Measurements from ENCODE around the gene CCNG1.
"Not testable (repeated sequence)": the region's sequence is repeated elsewhere in the genome, so short reads cannot be mapped to it uniquely, and the experiment has no call there.

Gene CCNG1

DNA sequence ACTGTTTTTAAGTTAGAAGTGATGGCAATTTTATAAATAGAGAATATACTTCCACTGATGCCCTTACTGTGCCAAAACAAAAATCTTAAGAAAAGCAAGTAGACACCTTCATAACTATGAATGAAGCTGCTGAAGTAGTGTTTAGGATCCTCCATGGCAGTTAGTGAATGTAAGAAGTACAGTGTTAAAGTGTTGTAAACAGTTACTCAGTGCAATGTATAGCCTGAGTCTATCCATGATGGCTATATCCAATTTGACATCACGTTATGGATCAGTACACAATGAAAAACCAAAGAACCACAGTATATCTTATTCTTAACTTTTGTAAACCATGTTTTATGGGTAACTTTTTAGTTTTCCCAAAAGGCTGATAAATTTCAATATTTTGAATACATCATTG is 7.1 kb downstream of the CCNG1 start:
- DNase-seq (ENCODE audit: low spot score) = no peak

DNA sequence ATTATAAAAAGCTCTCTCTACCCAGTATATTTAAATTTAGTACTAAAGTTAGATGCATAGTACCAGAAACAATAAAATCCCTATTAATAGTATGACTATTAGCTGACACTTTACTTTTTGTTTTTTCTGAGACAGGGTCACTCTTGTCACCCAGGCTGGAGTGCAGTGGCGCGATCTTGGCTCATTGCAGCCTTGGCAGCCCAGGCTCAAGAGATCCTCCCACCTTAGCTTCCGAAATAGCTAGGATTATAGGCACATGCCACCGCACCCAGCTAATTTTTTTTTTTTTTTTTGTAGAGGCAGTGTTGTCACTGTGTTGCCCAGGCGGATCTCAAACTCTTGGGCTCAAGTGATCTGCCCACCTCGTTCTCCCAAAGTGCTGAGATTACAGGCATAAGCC is 8.0 kb downstream of the CCNG1 start:
- DNase-seq (ENCODE audit: low spot score) = no peak

DNA sequence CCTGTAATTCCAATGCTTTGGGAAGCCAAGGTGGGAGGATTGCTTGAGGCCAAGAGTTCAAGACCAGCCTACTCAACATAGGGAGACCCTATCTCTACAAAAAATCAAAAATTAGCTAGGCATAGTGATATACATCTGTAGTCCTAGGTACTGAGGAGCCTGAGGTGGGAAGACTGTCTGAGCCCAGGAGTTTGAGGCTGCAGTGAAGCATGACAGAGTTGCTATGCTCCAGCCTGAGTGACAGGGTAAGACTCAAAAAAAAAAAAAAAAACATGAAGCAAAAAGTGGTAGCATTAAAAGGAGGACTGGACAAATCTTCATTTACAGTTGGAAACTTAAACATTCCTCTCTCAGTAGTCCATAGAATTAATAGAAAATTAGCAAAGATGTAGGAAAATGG is 9.8 kb downstream of the CCNG1 start:
- no peak for DNase-seq (ENCODE audit: low spot score)

DNA sequence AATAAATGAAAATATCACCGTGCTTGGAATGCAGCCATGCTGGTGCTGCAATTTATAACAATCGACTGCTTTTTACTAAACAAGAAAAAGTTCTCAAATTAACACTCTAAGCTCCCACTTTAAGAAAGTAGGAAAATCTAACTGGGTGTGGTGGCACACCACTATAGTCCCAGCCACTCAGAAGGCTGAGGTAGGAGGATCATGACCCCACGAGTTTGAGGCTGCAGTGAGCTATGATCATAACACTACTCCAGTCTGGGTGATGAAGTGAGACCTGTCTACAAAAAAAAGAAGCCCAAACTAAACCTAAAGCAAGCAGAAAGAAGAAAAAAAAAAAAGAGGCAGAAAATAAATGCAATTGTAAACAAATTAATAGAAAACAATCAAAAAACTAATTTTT is 10.5 kb downstream of the CCNG1 start:
- no peak for DNase-seq (ENCODE audit: low spot score)

DNA sequence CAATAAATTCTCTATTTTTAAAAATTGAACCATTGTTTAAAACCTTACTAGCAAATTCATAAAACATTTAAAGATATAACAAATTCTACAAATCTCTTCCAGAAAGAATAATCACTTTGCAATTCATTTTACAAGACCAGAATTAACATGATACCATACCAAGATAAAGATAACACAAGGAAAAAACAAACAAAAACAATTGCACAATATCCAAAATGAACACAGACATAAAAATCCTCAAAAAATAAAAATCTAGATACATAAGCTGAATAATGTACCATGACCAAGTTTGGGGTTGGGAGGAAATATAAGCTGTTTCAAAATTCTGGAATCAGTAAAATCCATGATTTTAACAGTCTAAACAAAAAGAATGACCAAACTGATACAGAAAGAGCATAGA is 11.1 kb downstream of the CCNG1 start:
- no peak for DNase-seq (ENCODE audit: low spot score)

DNA sequence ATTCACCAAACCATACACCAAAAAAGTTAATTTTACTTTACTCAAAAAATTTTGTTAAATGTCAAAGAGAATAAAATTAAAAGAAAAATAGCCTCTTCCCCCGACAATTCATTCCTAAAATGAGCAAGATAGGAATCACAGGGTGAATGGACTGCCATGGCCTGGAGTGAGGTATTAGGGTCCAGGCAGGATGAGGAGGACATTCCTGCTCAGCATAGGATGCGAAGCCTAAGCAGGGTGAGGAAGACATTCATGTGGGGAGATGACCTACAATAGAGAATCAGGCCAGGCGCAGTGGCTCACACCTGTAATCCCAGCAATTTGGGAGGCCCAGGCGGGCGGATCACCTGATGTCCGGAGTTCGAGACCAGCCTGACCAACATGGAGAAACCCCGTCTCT is 14.1 kb downstream of the CCNG1 start:
- DNase-seq (ENCODE audit: low spot score) = no peak

DNA sequence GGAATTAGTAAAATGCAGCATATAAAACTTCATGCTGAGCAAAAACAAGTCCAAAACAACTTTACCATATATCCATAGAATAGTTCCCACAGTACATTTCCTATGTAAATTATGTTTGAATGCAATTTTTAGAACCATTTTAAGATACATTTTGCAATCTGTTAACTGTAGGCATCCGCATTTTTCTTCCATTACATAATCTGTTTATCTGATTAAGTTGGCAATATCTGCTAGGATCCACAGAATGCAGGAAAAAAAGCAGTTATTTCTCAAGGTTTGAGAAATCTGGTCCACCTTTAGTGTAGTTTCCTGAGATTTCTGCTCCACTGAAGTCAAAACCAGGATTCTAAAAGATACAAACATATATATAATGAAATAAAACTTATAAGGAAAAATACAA is 16.3 kb downstream of the CCNG1 start:
- DNase-seq (ENCODE audit: low spot score) = no peak

DNA sequence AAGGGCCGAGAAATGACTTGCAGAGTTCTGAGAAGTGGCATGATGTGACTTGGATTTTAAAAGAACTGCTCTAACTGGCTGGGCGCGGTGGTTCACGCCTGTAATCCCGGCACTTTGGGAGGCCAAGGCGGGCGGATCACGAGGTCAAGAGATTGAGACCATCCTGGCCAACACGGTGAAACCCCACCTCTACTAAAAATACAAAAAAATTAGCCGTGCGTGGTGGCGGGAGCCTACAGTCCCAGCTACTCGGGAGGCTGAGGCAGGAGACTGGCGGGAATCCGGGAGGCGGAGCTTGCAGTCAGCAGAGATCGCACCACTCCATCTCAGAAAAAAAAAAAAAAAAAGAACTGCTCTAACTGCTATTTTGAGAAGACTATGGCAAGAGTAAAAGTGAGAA is 18.0 kb downstream of the CCNG1 start:
- DNase-seq (ENCODE audit: low spot score) = not testable (repeated sequence)

DNA sequence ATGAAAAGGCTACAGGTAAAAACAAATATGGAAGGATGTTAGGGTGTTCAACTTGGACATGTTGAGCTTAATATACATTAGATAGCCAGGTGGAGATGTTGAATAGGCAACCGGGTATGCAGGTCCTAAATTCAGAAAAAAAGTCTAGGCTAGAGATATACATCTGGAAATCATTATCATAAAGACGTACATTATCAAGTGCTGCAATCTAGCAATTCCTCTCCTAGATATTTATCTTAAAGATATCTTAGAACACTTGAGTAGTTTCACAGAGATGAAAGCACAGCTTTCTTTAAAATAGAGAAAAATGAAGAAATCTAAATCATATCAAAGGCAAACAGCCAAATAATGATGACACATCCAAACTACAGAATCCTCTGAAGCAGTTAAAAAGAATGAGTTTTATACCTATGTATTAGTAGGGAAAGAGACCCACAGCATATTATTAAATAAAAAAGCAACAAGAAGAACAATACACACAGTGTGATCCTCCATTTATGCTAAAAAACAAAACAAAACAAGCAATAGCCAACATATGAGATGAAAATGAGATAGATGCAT is 18.7 kb downstream of the CCNG1 start:
- DNase-seq (ENCODE audit: low spot score) = no peak

DNA sequence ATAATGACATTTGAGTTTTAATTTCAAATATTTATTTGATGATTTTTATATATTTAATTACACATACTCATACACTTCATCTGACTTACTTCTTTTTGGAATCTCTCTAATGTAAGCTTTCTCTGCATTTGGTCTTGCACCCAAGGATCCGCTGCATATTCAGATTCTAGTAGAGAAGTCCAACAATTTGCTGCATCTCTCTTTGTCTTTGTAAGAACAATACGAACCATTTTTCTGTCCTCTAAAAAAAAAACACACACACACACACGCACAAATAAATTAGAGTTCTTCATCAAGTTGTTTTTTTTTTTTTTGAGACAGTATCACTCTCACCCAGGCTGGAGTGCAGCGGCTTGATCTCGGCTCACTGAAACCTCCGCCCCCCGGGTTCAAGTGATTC is 19.4 kb downstream of the CCNG1 start:
- no peak for DNase-seq (ENCODE audit: low spot score)

DNA sequence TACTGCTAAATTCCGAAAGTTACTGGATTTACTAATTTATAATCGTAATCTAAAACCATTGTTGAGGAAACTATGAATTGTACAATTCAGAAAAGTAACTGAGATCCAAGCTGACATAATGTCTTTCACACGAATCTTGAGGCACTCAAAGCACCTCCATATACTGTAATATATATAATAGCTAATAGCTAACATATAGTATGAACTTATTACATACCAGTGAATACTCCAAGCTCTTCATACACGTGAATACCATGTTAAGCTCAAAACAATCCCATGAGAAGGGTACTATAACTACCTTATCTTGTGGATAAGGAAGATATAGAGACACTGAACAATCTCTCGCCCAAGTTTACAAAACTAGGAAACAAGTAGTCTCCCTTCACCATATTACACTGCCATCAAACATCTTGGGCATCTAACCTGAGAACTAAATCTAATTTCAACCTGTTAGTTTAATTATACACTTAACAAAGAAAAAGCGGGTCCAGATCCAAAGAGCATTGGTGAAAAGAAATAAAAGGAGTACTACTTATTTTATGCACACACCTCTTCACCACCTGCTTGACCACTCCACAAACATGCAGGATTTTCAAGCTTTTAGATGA is 21.5 kb downstream of the CCNG1 start:
- DNase-seq (ENCODE audit: low spot score) = no peak

DNA sequence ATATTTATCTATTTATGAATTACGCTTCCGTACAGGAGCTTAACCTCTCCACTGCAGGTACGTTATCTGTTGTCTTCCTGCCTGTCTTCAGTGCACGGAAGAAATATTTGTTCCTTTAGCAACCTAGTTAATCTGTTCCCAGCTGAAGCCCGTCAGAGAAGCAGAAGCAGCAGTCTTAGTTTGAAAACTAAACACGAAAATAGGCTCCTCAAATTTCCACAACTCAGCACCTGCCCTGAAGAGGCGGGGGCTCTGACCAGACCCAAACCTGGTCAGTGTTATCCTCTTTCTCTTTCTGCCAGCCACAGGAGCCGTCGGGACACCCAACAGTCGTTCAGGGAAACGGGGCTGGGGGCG is 22.0 kb downstream of the CCNG1 start:
- no peak for DNase-seq (ENCODE audit: low spot score)

DNA sequence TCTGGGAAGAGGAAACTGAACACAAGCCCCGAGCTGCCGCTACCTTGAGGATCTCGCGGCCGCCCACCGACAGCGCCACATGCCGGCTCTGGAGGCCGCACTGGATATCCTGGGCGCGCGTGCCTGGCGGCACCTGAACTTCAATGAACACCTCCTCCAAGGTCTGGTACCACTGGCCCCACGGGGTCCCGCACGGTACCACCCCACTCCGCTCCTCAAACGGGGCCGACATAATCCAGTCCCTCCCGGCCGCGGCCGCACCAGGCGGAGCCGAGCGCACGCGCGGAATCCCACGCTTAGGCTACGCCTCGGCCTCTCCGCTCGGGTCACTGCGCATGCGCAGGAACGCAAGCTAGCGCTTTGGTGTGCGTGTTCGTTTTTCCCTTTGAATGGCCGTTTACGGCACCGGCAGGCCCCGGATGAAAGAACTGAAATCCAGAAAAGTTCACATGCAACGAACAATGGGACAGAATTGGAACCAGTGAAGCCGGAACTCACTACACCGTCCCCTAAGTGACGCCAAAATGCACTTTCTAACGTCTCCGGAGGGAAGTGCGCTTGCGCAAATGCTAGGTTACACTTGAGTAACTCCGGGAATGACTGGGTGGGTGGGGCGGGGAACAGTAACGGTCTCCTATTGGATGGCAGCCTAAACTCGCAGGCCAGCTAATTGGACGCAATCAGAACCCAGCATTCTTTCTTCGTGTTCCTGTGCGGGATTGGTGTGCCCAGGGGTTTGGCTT is 22.6 kb downstream of the CCNG1 start, which contains the start of gene NUDCD2:
Gene NUDCD2, minus strand, starts transcription at position 284 of the 743 bp plus-strand sequence. Its CDS starts 52 bp downstream, at position 232.
- DNase-seq (ENCODE audit: low spot score) = peak; percentile 99

DNA sequence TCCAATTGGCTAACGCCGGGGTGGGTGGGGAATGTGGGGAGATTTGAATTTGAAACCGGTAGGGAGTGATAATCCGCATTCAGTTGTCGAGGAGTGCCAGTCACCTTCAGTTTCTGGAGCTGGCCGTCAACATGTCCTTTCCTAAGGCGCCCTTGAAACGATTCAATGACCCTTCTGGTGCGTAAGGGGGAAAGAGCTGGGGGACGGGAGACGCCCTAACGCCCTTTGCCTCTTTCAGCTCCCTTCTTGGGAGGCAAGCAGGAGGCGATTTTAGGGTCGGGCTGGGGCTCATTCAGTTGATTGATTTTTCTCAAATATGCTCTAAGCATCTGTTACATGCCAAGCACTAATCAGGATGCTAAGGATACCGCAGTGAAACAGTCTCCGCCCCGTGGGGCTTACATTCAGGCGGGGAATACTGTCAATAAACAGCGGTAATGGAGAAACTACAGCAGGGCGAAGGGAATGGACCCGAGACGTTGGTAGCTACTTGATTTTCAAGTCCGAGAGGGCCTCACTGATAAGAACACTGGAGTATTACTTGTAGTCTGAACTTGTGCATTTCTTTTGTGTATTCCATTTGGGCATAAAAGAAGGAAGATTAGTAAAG is 23.3 kb downstream of the CCNG1 start, which contains the start of gene HMMR:
Gene HMMR, plus strand, starts transcription at position 71 of the 610 bp plus-strand sequence. Its CDS starts 61 bp downstream, at position 132.
- DNase-seq (ENCODE audit: low spot score) = no peak

DNA sequence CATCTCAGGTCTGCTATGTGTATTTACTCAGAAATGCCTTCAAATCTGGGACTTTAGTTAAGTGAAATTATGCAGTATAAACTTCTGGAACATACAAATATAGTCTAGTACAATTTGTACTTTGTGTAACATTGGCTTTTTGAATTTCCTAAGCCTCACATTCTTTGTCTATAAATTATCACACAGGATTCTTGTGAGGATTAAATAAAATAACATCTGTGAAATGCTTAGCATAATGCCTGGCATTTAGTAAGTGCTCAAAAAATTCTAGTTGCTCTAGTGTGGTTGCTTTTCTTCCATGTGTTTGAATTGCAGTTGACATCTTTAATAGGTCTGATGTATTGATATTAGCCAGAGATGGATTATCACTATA is 25.7 kb downstream of the CCNG1 start:
- no peak for DNase-seq (ENCODE audit: low spot score)

DNA sequence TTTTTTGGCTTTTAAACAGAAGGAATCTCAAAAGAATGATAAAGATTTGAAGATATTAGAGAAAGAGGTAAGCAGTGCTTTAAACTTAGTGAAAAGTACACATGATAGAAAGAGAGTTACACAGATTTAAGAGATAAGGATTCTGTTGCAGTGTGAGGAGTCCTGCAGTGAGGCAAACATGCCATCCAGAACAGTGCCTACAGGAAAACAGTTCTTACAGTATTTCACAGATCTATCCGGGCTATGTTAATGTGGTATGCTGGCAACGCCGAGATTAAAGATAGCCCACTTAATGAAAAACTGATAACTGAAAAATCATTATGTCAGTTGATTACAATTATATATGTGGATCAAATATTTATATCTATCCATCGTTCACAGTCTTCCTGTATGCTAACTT is 30.3 kb downstream of the CCNG1 start:
- no peak for DNase-seq (ENCODE audit: low spot score)

DNA sequence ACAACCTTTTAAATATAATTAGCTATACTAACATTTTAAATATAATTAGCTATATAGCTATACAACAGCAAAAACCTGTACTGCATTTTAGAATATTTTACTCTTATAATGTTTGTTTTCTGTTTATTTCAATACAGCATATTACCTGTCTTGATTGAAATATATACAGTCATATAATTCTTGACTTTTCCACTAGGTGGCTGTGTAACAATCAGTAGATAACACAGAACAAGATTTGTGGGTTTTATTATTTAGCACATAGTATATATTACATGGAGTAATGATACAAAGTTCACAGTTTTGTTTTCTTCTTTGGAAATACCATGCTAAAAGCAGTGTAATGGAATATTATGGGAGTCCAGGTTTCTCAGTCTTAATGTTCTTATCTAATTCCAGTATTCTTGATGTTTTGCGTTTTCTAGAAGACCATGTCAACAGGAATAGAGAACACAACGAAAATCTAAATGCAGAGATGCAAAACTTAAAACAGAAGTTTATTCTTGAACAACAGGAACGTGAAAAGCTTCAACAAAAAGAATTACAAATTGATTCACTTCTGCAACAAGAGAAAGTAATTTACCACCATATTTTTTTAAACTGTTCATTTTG is 36.3 kb downstream of the CCNG1 start:
- DNase-seq (ENCODE audit: low spot score) = no peak

DNA sequence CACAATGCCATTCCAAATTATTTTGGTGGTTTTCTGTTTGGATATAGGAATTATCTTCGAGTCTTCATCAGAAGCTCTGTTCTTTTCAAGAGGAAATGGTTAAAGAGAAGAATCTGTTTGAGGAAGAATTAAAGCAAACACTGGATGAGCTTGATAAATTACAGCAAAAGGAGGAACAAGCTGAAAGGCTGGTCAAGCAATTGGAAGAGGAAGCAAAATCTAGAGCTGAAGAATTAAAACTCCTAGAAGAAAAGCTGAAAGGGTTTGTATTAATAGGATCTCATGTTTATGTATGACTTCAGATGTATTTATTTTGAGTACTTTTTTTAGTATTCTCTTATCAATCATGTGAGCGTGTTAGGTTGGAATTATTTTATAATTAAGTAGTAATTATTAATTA is 38.0 kb downstream of the CCNG1 start:
- DNase-seq (ENCODE audit: low spot score) = no peak

DNA sequence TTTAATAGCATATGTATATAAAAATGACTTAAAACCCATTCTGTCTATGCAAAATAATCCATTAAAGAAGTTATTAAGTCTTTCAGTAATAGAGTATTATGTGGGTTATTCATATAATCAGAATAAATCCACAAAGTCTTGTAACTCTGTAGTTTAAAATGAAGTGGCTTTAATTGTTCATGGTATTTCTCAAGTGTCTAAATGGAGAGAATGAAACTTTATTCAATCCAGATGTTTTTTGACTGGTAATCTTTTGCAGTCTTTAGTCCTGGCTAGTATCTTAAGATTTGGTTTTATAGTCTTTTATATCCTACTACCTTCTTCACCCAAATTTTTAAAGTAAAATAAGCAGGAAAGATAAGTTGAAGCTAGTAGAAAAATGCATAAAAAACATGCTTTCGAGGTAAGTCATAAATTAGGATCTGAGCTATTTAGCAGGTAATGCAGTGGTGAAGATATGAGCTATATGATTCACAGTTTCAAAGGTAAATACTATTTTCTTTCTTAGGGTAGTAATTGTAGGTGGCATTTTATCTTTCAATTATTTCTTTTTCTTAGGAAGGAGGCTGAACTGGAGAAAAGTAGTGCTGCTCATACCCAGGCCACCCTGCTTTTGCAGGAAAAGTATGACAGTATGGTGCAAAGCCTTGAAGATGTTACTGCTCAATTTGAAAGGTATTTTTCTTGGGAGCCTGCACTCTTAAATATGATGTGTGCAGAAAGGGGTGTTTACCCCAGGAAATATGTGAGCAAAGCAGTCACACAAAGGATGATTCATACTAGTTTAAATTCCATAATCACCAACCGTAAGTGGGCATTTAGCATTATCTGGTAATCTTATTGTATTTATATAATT is 41.0 kb downstream of the CCNG1 start:
- DNase-seq (ENCODE audit: low spot score) = no peak

DNA sequence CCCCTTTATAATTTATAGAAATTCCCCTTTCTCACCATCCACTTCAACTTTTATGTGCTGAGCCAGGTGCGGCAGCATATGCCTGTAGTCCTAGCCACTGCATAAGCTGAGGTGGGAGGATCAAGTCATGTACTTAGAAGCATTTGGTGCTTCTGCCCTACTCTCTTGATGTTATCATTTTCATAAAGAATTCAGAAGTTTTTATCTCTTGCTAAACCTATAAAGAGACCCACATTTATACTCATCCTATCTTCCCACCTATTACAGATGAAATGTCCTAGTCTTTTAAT is 41.5 kb downstream of the CCNG1 start:
- DNase-seq (ENCODE audit: low spot score) = no peak

DNA sequence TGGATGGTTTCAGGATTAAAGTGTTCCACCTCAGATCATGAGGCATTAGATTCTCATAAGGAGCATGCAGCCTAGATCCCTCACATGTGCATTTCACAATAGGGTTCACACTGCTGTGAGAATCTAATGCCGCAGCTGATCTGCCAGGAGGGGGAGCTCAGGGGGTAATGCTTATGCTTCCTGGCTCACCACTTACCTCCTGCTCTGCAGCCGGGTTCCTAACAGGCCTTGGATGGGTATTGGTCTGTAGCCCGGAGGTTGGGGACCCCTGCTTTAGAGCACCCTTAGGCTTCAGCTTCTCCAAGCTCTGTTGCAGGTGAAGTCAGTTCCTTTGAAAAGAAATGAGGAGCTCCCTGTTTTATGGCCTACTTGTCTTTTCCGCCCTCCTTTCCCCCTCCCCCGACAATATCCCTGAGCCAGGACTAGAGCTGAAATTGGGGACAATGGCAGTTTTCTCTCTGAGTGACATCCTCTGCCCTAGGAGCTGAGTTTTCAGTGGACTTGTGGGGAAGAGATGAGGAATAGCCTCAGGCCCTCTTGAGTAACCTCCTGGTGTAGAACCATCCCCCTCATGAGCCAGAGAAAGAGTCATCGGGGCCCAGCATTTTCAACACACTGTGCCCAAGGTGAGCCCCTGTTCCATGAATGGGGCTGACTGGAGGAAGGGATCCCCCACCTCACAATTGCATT is 51.8 kb downstream of the CCNG1 start:
- DNase-seq (ENCODE audit: low spot score) = no peak

DNA sequence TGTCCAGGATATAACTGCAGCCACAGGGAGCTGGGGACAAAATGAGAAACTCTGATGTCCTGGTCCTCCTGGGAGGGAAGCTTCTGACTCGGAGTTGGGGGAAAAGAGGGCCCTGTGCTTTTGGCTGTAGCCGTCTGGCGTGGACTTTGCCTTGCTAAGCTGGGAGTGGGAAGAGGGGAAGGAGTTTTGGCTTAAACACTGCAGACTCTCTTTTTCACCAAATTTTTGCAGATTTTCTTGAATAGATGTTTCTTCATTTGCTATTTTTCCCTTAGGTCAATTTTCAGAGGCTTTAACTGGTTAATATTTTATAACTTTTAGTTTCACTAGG is 52.3 kb downstream of the CCNG1 start:
- no peak for DNase-seq (ENCODE audit: low spot score)
